ENCODE results near the gene MTERF4. TPM values are rescaled to one million over a fixed set of nuclear protein-coding genes. Genes with fewer than 3 reads are reported as not detected.
A peak's percentile ranks its signal among the peaks of the same experiment; 100 is the strongest.

Gene MTERF4
- total and polyA plus RNA-seq, 11 donors = 16.4 to 29.1 (median 23.0) TPM

DNA sequence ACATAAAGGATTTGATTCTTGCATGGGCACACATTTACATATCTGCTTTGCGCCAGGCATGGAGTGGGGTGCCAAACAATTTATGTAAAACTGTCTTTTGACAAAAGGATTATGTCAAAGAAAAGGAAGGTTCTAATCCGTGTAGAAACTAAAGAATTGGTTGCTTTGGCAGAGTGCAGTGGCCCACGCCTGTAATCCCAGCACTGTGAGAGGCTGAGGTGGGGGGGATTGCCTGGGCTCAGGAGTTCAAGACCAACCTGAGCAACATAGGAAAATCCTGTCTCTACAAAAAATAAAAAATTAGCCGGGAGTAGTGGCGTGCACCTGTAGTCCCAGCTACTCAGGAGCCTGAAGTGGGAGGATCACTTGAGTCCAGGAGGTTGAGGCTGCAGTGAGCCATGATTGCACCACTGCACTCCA is 1.1 kb upstream of the MTERF4 start:
- H3K4me1 ChIP-seq = peaks cover 5 to 26% (median 18%) of the 10 kb centered on the region in 12 donors
- H3K9me3 ChIP-seq = no peaks in the 10 kb centered on the region
- TF ChIP-seq, protein P1, sequence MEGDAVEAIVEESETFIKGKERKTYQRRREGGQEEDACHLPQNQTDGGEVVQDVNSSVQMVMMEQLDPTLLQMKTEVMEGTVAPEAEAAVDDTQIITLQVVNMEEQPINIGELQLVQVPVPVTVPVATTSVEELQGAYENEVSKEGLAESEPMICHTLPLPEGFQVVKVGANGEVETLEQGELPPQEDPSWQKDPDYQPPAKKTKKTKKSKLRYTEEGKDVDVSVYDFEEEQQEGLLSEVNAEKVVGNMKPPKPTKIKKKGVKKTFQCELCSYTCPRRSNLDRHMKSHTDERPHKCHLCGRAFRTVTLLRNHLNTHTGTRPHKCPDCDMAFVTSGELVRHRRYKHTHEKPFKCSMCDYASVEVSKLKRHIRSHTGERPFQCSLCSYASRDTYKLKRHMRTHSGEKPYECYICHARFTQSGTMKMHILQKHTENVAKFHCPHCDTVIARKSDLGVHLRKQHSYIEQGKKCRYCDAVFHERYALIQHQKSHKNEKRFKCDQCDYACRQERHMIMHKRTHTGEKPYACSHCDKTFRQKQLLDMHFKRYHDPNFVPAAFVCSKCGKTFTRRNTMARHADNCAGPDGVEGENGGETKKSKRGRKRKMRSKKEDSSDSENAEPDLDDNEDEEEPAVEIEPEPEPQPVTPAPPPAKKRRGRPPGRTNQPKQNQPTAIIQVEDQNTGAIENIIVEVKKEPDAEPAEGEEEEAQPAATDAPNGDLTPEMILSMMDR (IDR thresholded peaks at IDR 0.05) = no peak
- TF ChIP-seq POLR2A (IDR thresholded peaks at IDR 0.05) = no peak
- H3K27me3 ChIP-seq = no peaks in the 10 kb centered on the region
- ATAC-seq (no peak), DNase-seq (no peak)
- intact Hi-C loops (cut with DNase I) = loop anchor here in 4 of 10 donors (2.0 to 10.0 kb wide), 5 partner anchors 46 to 406 kb away; partner anchors contain the start of genes PASK (in 2 of the 4) and STK25 (in 1 of the 4)
- WGBS, 4 donors = 62 to 66% (median 64%) methylated on average over 5 of the region's 5 CpGs
- peak overlapping the region in 2 of 12 donors; percentile 87 to 92 for H3K27ac ChIP-seq
- H3K36me3 ChIP-seq = peaks cover 0 to 21% (median 15%) of the 10 kb centered on the region in 9 donors
- H3K4me3 ChIP-seq = peak overlapping the region in 10 of 12 donors; percentile 68 to 99 (median 88)

DNA sequence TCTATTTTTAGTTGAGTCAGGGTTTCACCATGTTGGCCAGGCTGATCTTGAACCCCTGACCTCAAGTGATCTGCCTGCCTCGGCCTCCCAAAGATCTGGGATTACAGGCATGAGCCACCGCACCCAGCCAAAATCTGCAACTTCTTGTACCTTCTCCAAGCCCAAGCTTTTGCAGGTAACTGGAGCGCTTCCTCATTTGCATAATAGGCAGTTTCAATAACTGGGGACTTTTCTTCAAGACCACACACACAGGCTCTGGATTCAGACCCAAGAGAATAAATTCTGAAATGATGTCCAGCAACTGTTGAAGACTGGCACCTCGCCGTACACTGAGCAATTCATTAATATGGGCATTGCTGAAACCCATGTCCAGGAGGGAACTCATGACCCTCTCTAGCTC is 2.8 kb downstream of the MTERF4 start:
- Histone ChIP-seq H3K27me3 (no peaks in the 10 kb centered on the region), H3K4me1 (peaks cover 5 to 34% (median 19%) of the 10 kb centered on the region in 12 donors), H3K4me3 (no peak overlapping the region), H3K36me3 (peaks cover 0 to 60% (median 54%) of the 10 kb centered on the region in 9 donors), H3K27ac (no peak overlapping the region), H3K9me3 (no peaks in the 10 kb centered on the region)
- no peak for ATAC-seq
- no peak for DNase-seq
- TF ChIP-seq POLR2A (IDR thresholded peaks at IDR 0.05) = no peak
- TF ChIP-seq, protein P1 (IDR thresholded peaks at IDR 0.05) = no peak
- whole genome bisulfite sequencing, 4 donors = 93 to 100% (median 97%) methylated on average over 5 of the region's 5 CpGs
- intact Hi-C loops (cut with DNase I) = no loop called here

DNA sequence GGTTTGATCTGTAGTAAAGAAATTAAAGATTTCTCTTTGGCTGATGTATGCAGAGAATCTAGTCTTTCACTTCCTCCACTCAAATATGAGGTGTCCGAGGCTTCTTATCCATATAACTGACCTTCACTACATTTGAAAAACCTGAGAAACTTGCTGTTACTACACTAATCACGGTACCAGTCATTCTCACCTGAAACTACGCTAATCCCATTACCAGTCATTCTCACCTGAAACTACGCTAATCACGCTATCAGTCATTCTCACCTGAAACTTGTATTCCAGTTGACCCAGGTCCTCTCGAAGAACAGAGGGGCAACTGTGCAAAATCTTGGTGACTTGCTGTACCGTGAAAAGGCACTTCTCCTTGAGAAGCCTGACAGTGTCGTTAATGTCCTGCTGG is 5.1 kb downstream of the MTERF4 start:
- no peak overlapping the region for H3K4me3 ChIP-seq
- H3K36me3 ChIP-seq = peaks cover 0 to 83% (median 77%) of the 10 kb centered on the region in 9 donors
- WGBS, 4 donors = 88 to 94% (median 90%) methylated on average over 8 of the region's 8 CpGs
- H3K9me3 ChIP-seq = no peaks in the 10 kb centered on the region
- DNase-seq (no peak), ATAC-seq (no peak)
- H3K4me1 ChIP-seq = peaks cover 4 to 24% (median 11%) of the 10 kb centered on the region in 12 donors
- no peaks in the 10 kb centered on the region for H3K27me3 ChIP-seq
- H3K27ac ChIP-seq = no peak overlapping the region
- no peak for TF ChIP-seq POLR2A (IDR thresholded peaks at IDR 0.05)
- TF ChIP-seq, protein P1 (IDR thresholded peaks at IDR 0.05) = no peak
- intact Hi-C loops (cut with DNase I) = no loop called here

DNA sequence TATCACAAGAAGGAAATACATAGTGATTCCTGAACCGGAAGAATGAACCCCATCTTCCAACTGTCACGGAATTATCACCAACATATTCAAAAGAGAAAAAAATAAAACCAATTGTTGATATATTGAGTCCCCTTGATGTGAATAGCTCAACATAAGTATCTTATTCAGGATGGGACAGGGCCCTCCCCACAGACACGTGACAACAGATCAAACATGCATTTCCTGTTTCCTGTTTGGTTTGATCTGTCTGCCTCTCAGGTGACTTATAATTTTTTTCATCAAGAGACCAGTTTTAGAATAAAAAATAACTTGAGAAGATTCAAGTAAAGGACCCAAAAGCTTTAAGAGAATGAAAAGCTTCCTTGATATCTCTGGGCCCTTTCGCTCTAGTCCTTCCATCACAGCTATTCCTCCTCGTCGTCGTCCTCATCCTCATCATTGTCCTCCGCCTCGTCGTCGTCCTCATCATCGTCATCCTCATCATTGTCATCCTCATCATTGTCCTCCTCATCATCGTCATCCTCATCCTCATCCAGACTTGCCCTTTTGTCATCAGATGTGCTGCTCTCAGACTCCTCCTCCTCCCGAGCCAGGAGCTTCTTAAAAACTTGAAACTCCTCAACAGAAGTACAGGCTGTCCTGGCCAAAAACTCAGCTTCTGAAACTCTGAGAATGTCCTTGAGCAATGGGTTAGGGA is 6.3 kb downstream of the MTERF4 start:
- H3K9me3 ChIP-seq = no peaks in the 10 kb centered on the region
- H3K36me3 ChIP-seq = peaks cover 0 to 95% (median 89%) of the 10 kb centered on the region in 9 donors
- no peaks in the 10 kb centered on the region for H3K27me3 ChIP-seq
- TF ChIP-seq POLR2A (IDR thresholded peaks at IDR 0.05) = no peak
- TF ChIP-seq, protein P1 (IDR thresholded peaks at IDR 0.05) = no peak
- H3K4me3 ChIP-seq = no peak overlapping the region
- DNase-seq (no peak), ATAC-seq (no peak)
- H3K4me1 ChIP-seq = peaks cover 0 to 15% (median 3%) of the 10 kb centered on the region in 12 donors
- intact Hi-C loops (cut with DNase I) = no loop called here
- H3K27ac ChIP-seq = no peak overlapping the region
- WGBS, 4 donors = 85 to 87% (median 86%) methylated on average over 14 of the region's 14 CpGs
